NCI-H748 treated with DMSO at 0.1 percent for 48 hours (cell line): ENCODE measurements around the gene SLX9.

Experiments
- DNase-seq: peaks from one replicate; lab custom pipeline; 2025; lab: John Stamatoyannopoulos, UW

SLX9 gene

DNA sequence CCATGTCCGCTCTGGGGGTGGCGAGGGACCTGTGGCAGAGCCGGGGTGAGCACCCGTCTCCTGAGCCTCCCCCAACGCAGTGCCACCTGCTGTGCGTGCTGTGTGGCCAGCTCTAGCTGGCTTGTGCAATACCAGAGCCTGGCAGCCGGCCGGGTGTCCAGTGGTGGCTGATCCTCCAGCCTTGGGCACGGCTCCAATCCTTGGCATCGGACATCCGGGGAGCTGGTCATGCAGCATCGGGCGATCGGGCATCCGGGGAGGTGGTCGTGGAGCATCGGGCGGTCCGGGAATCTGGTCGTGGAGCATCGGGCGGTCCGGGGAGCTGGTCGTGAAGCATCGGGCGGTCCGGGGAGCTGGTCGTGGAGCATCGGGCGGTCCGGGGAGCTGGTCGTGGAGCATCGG is 8.1 kb downstream of the SLX9 start:
- DNase-seq = no peak

DNA sequence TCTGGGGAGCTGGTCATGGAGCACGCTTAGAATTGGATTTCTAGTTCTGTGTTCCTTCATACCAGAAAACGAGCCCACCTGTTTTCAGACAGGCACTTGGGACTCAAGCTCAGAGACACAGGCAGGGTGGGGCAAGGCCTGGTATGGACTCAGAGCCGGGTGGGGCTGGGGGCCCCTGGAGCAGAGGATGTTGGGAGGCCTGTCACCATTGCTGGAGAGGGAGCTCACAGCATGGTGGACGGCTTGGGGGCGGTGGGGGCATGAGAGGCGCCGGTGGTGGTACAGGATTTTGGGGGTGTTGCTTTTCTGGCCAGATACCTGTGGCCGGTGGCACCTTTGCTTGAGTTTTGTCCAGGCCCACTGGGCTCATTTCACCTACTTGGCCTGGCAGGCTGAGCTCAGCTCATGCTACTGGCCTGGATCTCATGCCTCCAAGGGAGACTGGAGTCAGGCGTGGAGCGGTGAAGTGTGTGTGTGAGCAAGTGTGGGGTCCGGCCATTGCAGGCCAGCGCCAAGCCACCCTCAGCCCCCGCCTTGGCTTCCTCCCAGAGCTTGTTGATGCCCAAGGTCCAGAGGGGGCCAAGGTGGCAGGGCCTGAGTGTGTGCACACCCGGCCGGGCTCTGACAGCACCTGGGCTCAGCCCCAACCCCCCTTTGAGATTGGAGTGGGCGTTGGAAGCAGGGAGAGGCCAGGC is 8.7 kb downstream of the SLX9 start:
- no peak for DNase-seq

DNA sequence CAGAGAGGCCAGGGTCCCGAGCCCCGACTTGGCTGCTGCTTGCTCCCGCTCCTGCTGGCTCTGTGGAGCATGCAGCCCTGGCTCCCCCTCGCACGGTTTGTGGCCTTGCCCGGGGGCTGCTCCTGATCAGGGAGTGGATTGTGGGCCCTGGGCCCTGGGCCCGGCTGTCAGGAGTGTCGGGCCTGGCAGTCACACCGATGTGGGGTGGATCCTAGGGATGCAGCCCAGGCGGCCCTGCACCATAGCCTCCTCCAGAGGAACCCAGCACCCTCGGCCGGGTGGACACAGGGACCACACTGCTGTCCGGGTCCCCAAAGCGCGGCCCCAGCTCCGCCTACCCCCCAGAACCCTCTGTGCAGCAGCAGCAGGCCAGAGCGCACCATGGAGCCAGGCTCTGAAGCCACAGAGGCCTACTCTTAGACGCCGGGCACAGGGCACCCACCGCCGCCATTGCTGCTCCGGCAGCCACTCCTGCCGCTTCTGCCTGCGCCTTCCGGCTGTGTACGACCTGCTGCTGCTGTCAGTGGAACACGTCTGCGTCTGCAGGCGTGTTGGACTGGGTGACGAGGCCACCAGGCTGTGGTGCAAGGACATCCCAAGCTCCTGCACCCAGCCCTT is 9.4 kb downstream of the SLX9 start:
- no peak for DNase-seq

DNA sequence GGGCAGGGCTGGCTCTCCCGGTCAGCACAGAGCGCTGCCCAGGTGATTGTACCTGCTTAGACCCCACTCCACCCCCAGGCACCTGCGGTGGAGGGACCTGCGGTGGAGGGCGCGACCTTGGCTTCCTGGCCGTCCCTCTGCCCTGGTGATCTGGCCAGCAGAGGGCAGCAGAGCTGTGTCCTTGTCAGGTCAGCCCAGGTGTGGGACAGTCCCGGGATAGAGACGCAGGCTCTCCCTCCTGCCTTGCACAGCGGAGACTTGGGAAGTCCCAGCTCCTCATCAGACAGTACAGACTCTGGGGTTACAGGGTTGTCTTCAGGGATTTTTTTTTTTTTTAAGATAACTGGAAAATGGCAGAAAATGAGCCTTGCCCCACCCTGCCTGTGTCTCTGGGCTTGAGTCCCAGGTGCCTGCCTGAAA is 10.0 kb downstream of the SLX9 start:
- no peak for DNase-seq

DNA sequence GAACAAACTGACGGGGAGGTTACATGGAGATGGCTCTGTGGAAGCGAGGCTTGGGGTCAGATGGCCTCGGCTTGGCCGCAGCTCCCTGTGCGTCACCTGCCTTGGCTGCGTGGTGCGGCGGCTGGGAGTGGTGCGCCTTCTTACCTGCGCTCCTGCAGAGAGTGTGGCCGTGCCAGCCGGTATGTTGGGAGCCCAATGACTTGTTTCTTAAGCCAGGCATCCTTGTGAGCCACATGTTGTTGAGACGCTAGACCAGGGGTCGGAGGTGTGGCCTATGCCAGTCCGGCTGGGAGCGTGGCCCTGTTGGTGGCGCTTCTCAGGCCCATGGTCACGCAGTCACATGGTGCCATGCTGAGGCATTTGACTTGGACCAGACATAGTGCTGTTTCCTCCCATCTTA is 10.5 kb downstream of the SLX9 start:
- DNase-seq = no peak

DNA sequence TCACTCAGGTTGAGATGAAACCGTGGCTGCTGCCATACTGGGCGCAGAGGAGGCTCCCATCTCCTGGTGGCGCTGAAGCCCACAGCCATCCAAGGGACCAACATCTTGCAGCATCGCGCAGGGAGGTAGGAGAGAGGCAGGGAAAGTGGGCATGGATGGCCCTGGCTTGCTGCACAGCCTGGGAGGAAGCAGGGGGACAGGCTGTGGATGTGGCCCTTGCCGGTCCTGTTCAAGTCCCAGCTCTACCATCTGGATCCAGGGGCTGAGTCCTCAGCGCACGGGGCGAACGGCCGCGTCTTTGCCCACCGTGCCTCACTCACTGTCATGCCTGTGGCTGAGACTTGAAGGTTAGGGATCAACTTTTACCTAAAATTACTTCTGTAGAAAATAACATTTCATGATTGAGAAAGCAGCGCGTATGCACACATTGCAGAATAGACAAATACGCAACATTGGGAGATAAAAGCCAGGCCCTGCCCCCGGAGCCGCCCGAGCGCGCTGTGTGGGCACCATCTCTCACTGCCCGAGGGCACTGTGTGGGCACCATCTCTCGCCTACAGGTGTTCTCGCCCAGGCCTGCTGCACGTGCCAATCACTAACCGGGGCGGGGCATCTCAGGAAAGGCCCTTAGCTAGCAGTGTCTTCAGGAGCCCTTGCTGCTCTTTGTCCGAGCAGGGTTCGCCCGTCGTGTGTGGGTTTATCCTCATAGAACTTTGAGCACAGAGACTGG is 11.5 kb downstream of the SLX9 start:
- DNase-seq = no peak

DNA sequence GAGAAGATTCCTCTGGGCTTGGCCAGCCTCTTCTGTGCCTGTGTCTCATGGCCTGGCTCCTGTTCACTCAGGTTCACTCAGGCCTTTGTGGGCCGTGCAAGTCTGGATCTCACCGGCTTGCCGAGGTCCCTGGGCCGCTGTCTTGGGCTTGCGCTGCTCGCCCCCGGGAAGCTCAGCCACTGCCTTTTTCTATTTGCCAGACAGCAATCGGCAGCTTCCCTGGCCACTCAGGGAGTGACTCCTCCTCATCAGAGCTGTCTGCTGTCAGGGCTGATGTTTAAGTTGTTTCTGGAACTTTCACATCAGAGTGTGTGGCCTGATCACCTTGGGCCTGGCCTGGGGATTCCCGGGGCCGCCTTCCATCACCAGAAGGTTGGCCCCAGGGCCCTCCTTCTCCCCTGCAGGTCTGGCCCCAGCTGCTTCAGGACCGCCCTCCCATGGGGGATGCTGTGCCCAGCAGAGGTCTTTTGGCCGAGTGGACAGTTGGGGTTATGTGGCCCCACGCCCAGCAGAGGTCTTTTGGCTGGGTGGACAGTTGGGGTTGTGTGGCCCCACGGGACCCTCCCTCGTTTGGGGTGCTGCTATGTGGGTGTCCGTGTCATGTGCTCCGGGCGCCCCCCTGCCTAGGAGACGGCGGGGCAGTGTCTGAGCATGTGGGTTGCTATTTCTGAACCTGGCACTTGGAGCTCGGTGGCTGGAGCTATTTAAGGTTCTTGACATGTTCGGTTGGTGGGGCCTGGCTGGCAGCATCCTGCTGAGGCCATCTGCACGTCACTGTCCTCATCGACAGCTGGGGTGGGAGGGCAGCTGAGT is 12.5 kb downstream of the SLX9 start:
- DNase-seq = no peak

DNA sequence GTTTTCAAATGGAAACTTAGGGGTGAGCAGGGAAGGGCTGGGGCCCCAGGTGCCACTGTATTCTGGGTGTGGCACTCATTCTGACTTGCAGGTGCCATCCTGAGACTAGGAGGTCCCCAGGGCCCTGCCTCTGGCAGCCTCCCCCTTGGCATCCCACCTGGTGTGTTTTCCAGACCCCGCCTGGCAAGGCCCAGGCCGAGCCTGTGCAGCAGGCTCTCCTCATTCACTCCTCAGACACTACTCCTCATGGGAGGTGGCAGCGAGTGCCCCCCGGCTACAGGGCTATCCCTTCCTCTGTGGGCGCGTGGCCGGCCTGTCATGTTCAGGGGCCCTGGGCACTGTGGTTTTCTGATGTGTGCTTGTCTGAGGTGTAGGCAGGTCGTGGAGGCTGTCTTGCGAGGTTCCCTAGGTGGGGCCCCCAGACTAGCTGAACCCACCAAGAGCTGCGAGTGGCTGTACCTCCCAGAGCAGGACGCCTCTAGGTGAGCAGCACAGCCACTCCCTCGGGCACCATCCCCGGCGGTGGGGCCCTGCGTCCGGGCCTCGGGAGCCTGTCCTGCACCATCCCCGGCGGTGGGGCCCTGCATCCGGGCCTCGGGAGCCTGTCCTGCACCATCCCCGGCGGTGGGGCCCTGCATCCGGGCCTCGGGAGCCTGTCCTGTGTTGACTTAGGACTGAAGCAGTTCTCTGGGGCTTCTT is 13.2 kb downstream of the SLX9 start:
- DNase-seq = no peak

DNA sequence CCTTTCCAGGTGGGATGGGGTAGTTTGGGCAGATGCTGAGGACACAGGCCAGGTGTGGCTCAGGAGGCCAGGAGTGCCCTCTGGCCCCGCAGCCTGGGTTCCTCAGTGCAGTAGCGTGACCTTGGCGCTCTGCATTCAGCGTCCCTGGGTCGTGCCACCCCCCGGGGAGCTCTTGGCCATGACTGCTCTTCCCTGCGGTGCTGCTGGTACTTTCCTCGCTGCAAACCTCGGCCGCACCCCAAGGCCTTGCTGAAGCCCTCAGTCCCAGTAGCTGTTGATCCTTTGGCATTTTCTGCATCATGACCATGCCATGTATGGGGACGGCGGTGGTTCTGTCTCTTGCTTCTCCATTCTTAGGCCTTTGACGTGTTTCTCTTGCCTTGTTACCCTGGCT is 13.8 kb downstream of the SLX9 start:
- DNase-seq = no peak

DNA sequence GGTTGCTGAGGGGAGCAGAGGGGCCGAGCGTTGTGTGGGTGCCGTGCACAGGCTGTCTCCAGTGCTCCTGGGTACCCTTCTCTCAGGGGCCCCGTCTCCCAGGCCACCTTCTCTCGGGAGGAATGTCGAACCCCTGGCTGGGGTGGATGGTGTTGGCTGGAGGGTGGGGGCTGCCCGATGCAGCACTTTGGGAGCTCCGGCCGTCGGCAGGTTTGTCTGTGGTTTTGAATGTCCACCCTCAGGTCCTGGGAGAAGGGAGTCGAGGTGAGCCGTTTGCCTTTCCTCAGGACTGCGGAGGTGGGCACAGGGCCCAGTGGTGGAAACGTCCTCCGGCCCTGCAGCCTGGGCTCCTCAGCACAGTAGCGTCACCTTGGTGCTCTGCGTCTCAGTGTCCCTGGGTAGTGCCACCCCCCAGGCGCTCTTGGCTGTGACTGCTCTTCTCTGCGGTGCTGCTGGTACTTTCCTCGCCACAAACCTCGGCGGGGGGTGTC is 14.5 kb downstream of the SLX9 start:
- no peak for DNase-seq

DNA sequence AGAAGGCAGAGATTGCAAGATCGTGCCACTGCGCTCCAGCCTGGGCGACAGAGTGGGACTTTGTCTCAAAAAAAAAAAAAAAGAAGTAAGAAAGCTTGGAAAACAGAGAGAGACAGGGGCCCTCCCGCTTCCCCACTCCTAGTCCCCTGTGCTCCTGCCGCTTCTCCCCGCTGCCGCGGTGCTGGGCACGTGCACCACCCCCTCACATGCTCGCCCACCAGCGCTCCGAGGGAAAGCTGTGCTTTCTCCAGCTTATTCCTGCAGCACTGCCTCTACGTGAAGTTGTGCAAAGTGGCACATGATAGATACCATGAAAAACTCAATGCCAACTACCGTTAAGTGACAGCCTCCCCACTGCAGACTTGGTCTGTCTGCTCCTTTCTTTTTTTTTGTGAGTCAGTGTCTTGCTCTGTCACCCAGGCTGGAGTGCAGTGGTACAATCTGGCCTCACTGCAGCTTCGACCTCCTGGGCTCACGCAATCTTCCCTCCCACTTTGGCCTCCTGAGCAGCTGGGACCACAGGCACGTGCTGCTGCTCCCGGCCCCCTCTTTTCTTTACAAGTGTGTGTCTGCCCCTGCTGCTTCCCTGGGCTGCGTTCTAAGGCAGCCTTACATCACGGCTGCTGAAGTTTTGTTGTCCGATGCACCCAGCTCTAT is 15.4 kb downstream of the SLX9 start:
- no peak for DNase-seq

DNA sequence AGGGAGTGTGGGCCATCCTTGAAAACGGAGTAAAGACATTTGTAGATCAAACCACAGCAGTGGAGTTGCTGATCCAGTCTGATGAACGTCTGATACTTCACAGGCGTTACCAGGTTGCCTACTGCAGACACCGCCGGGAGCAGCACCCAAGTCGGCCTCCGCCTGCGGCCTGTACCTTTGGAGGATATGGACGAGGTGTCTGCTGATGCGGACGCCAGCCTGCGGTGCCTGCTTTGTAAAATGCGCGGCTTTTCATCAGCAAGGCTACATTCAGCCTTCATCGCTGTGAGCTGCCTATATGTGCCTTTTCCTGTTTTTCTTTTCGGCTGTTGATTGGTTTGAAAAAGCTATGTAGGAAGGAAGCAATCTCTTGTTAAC is 16.0 kb downstream of the SLX9 start:
- no peak for DNase-seq

DNA sequence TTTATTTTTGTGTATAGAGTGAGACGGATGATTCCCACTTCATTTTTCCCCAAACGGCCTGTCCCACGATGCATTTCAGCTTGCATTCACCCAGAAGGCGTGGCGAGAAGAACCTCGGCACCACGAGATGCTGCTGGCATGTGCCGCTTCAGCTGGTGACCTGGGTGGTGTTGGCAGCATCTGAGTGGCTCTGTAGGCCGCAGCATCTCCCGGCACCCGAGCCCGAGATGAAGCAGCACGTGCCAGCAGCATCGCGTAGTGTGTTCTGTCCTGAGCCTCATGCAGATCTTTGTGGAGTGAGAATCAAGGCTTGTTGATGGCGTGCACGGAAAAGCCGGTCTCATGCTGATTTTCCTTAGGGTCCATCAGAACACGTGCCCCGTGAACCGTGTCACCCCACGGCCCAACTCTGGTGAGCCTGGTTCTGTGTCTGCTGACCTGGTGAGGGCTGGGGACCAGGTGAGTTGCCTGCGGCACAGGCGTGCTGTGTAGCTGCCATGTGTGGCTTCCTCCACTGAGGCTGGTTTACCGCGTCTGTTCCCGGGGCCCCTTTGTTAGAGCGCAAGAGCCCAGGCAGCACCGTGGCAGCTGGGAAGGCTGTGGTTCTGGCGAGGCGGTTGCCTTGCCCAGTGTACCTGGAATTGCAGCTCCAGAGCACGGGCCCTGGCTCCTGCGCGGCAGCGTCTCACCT is 16.7 kb downstream of the SLX9 start:
- DNase-seq = no peak

DNA sequence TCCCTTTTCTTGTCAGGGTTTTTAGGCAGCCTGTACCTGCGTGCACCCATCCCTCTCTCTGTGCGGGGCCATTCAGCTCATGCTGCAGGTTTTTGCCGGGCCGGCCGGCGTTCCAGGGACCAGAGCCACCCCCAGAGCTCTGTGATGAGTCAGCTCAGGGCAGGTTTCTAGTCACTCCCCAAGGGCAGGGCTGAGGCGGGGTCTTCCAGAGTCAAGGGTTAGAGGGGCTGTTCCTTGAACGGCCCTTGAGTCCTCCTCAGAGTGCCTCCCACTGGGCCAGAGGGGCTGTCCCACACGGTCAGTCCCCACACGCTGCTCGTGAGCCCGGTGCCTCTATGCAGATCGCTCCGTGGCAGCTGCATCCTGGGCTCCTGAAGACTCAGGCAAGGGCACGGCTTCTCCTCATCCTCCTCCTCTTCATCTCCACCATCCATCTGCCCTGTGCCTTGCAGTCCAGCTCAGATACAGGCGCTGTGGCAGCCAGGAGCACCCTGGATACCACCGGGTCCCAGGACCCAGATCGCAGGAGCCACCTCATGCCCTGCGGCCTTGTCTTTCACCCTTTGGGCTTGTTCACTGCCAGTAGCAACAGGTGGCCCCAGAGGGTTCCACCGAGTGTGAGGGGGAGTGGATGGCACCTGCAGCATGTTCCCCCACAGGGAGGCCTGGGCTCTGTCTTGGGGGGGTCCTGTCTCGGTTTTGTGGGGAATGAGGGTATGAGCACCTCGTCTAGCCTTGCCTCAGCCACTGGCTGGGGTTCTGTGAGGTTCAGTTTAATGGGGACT is 17.4 kb downstream of the SLX9 start:
- no peak for DNase-seq

DNA sequence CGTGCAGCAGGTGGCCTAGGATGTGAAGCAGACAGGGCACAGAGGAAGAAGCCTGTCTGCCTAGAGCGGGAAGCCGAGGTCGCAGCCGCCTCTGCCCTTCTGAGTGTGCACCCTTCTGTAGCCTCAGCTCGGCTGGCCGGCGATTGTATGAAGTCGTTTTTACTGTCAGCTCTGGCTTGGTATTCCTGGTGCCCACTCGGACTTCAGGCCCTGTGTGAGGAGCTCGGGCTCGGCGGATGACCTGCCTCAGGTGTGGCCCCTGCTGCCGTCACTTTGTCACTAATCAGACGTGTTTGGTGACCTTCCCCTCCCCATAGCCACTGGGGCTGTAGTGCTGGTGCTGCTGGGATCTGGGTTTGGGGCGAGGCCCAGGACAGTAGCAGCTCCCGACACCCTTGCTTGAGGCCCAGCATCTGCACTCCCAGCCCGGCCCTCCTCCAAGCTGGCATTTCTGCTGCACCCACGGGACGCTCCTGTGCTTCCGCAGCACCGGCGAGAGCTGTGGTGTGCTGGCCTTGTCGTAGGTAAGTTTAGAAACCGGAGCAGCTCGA is 18.1 kb downstream of the SLX9 start:
- no peak for DNase-seq

DNA sequence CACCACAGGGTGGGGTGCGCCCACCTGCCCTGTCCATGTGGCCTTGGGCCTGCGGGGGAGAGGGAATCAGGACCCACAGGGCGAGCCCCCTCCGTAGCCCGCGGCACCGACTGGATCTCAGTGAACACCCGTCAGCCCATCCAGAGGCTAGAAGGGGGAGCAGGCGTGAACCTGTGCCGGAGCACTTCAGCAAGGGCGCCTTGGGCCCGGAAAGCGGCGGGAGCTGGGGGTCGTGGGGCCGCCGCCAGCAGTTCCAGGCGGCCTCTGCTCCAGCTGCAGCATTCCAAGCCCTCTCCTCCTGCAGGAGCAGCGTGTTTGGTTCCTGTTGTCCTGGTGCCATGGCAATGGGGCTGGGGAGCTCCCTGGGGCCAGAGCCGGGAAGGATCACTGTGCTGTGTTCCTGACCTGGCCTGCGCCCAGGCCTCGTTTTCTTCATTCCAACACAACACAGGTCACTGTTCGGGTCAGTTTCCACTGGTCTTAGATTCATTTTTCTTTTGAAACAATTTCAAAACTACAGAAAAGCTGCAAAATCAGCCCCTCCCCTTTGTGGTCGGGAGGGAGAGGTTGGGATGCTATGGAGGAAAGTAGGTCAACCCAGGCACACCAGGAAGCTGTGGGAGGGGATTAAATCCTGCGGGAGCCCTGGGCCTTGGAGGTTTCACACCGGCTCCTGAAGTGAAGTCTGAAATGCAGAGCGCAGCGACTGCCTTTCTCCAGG is 18.8 kb downstream of the SLX9 start:
- no peak for DNase-seq

DNA sequence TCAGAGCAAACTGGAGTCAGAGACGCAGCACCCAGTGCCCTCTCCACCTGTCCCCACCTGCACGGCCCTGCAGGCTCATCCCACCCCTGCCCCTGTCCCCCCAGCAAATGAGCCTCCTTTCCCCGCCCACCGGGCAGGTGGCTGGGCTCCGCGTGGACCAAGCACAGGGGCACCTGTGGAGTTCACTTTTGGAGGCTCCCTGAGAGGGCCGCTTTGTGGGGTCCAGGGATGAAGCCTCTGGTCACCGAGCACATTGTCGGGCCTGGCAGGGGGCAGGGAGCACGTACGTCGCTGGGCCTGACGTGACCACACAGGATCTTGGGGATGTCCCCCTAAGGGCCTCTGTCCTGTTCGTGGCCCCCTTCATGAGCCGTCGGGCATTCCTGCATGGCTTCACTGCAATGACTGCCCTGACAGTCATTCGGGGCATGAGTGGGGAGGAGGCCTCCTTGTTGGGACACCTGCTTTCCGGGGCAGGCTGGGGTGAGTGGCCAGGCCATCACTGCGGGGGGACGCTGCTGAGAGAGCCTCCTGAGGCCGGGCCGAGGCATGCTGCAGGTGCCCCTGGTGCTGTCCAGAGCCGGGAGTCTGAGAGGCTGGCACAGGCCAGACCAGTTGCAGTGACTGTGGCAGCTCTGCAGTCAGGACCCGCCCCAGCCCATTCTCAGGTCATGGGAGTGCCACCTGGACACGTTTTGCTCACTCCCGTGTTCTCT is 19.7 kb downstream of the SLX9 start:
- no peak for DNase-seq
